ENCODE results near the gene MTMR3.

MTMR3 gene

DNA sequence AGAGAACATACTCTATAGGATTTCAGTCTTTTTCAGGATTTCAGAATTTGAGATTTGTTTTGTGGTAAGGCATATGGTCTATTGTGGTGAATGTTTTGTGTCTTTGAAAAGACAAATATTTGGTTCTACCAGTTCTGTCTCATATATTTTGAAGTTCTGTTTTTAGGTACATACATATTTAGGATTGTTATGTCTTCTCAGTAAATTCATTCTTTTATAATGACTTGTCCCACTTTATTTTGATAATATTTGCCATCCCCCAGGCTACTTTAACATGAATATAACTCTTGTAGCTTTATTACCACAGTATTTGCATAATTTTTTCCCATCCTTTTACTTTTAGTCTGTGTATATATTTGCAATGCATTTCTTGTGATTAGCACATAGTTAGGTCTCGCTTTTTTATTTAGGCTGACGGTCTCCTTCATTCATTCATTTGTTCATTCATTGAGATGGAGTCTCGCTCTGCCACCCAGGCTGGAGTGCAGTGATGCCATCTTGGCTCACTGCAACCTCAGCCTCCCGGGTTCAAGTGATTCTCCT lies 32.1 kb downstream of the MTMR3 start:
- DNase-seq (ENCODE audit: low read depth), result peak; percentile 61
- TF ChIP-seq, protein P1, sequence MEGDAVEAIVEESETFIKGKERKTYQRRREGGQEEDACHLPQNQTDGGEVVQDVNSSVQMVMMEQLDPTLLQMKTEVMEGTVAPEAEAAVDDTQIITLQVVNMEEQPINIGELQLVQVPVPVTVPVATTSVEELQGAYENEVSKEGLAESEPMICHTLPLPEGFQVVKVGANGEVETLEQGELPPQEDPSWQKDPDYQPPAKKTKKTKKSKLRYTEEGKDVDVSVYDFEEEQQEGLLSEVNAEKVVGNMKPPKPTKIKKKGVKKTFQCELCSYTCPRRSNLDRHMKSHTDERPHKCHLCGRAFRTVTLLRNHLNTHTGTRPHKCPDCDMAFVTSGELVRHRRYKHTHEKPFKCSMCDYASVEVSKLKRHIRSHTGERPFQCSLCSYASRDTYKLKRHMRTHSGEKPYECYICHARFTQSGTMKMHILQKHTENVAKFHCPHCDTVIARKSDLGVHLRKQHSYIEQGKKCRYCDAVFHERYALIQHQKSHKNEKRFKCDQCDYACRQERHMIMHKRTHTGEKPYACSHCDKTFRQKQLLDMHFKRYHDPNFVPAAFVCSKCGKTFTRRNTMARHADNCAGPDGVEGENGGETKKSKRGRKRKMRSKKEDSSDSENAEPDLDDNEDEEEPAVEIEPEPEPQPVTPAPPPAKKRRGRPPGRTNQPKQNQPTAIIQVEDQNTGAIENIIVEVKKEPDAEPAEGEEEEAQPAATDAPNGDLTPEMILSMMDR (conservative IDR thresholded peaks at IDR 0.05; ENCODE audit: low read length), result no peak
- H3K4me3 ChIP-seq (ENCODE audit: low read length), result no peak overlapping the region

DNA sequence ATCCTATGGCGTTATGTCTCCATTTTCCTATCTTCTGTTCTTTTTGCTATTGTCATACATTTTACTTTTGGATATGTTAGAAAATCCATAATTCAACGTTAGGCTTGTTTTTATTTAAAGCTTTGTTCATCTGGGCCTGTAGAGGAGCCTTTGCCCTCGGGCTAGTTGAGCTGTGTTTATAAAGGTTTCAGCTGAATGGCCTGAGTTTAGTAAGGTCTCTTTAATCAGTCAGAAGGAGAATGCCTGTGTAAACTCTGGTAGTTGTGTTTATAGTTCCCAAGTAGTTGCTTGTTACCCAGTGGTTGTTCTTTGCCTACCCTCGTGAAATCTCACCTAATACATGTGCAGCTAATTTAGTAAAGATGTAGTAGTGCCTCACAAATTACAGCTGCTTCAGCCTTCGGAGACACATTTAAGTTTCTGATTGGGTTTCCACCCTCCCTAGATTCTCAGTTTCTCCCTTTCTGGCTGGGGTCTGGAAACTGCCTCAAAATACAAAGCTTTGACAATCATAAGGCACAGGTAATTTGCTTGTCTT lies 33.1 kb downstream of the MTMR3 start:
- H3K4me3 ChIP-seq (ENCODE audit: low read length), result no peak overlapping the region
- no peak for DNase-seq (ENCODE audit: low read depth)
- TF ChIP-seq, protein P1 (conservative IDR thresholded peaks at IDR 0.05; ENCODE audit: low read length), result no peak

DNA sequence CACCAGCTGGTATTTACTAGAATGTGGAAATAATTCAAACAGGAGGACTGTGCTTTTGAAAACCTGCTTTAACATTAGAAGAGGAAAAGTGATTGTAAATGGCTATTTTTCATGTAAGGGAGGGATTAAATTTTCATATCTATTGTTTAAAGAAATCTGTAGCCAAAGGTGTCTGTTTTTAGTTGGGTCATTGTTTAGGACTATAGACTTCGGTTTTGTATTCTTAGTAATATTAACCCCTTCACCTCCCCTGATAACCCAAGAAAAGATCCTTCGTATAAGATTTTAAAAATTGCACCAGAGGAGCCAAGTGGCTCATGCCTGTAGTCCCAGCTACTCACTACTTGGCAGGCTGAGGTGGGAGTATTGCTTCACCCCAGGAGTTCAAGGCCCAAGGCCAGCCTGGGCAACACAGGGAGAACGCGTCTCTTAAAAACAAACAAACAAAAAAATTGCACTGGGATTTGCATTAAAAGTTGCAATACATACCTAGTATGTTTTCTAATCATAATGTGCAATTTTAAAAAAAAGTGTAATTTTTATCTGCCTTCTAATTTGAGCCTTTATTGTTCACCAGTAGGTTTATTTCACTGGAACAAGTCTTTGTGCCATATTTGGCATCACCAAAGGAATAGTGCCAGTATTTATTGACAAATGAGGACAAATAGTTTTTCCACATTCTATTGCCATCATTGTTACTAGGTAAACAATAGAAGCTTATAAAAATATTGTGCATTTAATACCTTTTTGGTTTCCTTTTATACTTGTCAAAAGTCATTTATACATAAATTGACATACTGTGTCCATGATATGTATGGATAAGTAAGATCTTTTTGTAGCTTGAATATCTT lies 34.3 kb downstream of the MTMR3 start:
- TF ChIP-seq, protein P1 (conservative IDR thresholded peaks at IDR 0.05; ENCODE audit: low read length), result no peak
- peak; percentile 53 for DNase-seq (ENCODE audit: low read depth)
- no peak overlapping the region for H3K4me3 ChIP-seq (ENCODE audit: low read length)

GRCh38 chr22:29925402-29925801 lies 42.4 kb downstream of the MTMR3 start:
- H3K4me3 ChIP-seq (ENCODE audit: low read length), result no peak overlapping the region
- no peak for DNase-seq (ENCODE audit: low read depth)
- TF ChIP-seq, protein P1 (conservative IDR thresholded peaks at IDR 0.05; ENCODE audit: low read length), result no peak

- no peak for DNase-seq (ENCODE audit: low read depth)
- H3K4me3 ChIP-seq (ENCODE audit: low read length), result no peak overlapping the region
- TF ChIP-seq, protein P1 (conservative IDR thresholded peaks at IDR 0.05; ENCODE audit: low read length), result no peak
Observed at GRCh38 chr22:29926057-29926456, 43.1 kb downstream of the MTMR3 start.

GRCh38 chr22:29932136-29932535 lies 49.2 kb downstream of the MTMR3 start:
- DNase-seq (ENCODE audit: low read depth), result no peak
- no peak overlapping the region for H3K4me3 ChIP-seq (ENCODE audit: low read length)
- TF ChIP-seq, protein P1 (conservative IDR thresholded peaks at IDR 0.05; ENCODE audit: low read length), result no peak

DNA sequence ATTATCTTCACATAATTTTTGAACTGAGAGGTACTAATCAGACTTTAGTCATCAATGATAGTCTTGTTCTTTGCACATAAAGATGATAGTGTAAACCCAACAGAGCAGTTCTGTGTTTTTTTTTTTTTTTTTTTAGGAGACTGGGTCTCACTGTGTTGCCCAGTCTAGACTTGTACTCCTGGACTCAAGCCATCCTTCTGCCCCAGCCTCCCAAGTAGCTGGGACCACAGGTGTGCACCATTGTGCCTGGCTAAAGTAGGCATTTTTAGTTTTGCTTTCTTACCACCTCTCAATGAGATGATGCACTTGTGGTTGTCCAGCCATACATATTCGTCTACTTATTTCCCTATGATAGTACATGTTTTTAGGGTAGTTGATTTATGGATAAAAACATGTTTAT lies 50.6 kb downstream of the MTMR3 start:
- no peak for DNase-seq (ENCODE audit: low read depth)
- TF ChIP-seq, protein P1 (conservative IDR thresholded peaks at IDR 0.05; ENCODE audit: low read length), result no peak
- H3K4me3 ChIP-seq (ENCODE audit: low read length), result no peak overlapping the region

Measured in AG10803 (cell line).